Testis (tissue), 3 donors: ENCODE data around the gene CETN1. TPM values are rescaled to one million over a fixed set of nuclear protein-coding genes. Genes with fewer than 3 reads are reported as not detected.

Experiments
- DNase-seq: peaks from one replicate; pipeline ENCODE4 v3.0.0-alpha.2; 2019
- H3K27ac ChIP-seq, 2 donors: fragments of 200-600 bp; sonication (generic); one replicate each; pipeline ENCODE4 v1.5.1; 2019
- H3K27me3 ChIP-seq: fragments of 200-600 bp; sonication (generic); one replicate; pipeline ENCODE4 v1.5.1; 2019
- H3K36me3 ChIP-seq: fragments of 200-600 bp; sonication (generic); one replicate; pipeline ENCODE4 v1.5.1; 2017; ENCODE audit warnings: low read depth; ENCODE audit errors: missing control alignments
- H3K4me1 ChIP-seq: fragments of 200-600 bp; sonication (generic); one replicate; pipeline ENCODE4 v1.5.1; 2019
- H3K4me3 ChIP-seq, 2 donors: fragments of 200-600 bp; sonication (generic); one replicate each; pipeline ENCODE4 v1.5.1; 2017 to 2019
- H3K9me3 ChIP-seq: fragments of 200-600 bp; sonication (generic); one replicate; pipeline ENCODE4 v1.5.1; 2017
- POLR2A ChIP-seq: fragments of 450-650 bp; IDR thresholded peaks from one replicate; pipeline ENCODE4 v1.6.1; 2017; ENCODE audit warnings: antibody characterized with exemption, mild to moderate bottlenecking, moderate library complexity
- WGBS, 2 donors: methylation state at CpG; one replicate each; pipeline ENCODE4 v1.1.5; 2018; 5-methylcytosine and 5-hydroxymethylcytosine counted together
- intact Hi-C: fragments of 100-400 bp; cut with DNase I; formaldehyde crosslinking; loops from one replicate; pipeline ENCODE4 v1.15.1; 2023; ENCODE audit warnings: low total_unique reads
- polyA plus RNA-seq: library from polyadenylated mRNA; stranded (reverse); fragments of 350-450 nt; fragmentation: Illumina TruSeq; extraction: RNeasy Lipid Tissue Mini Kit (QIAGEN cat#74804); gene quantifications from one replicate; pipeline ENCODE4 v1.2.3, GENCODE V29; 2014; ENCODE audit warnings: low read depth, low replicate concordance; ENCODE audit not compliant: insufficient read depth
- total RNA-seq, 2 donors: library from RNA; depleted of rRNA; stranded (reverse); fragments of >200 nt; gene quantifications; one replicate each; pipeline ENCODE4 v1.2.3, GENCODE V29; 2016
- TF ChIP-seq, protein P1 (sequence below), 3 experiments: fragments of 450-650 bp in 2 of 3; fragments of 200-600 bp in 1 of 3; sonication (generic) in 1 of 3; IDR thresholded peaks; one replicate each; pipeline ENCODE4 v1.5.1; 2016 to 2019; ENCODE audit warnings: antibody characterized with exemption in 3 of 3, mild to moderate bottlenecking in 2 of 3, moderate library complexity in 1 of 3

Gene CETN1
- total and polyA plus RNA-seq, 3 donors from 2014 or later = 53.3 to 289 (median 70.5) TPM

- no peaks in the 10 kb centered on the region for H3K9me3 ChIP-seq
- intact Hi-C loops = no loop called here
- H3K4me1 ChIP-seq = no peaks in the 10 kb centered on the region
- H3K27ac ChIP-seq = no peak overlapping the region
- no peaks in the 10 kb centered on the region for H3K27me3 ChIP-seq
- DNase-seq = no peak
- 89 to 91% methylated on average over 7 of the region's 7 CpGs for WGBS, 2 donors
- TF ChIP-seq, protein P1, sequence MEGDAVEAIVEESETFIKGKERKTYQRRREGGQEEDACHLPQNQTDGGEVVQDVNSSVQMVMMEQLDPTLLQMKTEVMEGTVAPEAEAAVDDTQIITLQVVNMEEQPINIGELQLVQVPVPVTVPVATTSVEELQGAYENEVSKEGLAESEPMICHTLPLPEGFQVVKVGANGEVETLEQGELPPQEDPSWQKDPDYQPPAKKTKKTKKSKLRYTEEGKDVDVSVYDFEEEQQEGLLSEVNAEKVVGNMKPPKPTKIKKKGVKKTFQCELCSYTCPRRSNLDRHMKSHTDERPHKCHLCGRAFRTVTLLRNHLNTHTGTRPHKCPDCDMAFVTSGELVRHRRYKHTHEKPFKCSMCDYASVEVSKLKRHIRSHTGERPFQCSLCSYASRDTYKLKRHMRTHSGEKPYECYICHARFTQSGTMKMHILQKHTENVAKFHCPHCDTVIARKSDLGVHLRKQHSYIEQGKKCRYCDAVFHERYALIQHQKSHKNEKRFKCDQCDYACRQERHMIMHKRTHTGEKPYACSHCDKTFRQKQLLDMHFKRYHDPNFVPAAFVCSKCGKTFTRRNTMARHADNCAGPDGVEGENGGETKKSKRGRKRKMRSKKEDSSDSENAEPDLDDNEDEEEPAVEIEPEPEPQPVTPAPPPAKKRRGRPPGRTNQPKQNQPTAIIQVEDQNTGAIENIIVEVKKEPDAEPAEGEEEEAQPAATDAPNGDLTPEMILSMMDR (IDR thresholded peaks at IDR 0.05) = no peak
- no peak for TF ChIP-seq POLR2A
- no peaks in the 10 kb centered on the region for H3K36me3 ChIP-seq
- no peak overlapping the region for H3K4me3 ChIP-seq
These were observed 14.6 kb upstream of the CETN1 start for GRCh38 chr18:565562-566061.

DNA sequence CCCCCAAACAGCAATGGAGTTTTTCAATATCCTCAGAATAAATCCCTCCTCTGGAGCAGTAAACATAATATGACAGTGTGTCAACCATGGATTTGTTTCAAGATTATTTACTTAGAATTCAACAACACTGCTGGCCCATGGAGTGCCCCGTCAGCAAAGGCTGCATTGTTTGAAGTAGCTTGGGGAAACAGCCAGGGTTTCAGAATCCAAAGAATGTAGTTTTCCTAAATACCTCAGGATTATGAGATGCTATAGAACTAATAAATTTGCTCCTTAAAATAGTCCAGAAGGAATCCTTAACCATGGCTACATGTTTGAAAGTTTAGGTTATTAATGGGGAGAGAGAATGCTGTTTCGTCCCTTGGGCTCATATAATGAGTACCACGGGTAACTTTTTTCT lies 13.1 kb upstream of the CETN1 start:
- no peak for DNase-seq
- H3K27ac ChIP-seq = no peak overlapping the region
- TF ChIP-seq POLR2A = no peak
- intact Hi-C loops = no loop called here
- no peaks in the 10 kb centered on the region for H3K4me1 ChIP-seq
- H3K36me3 ChIP-seq = no peaks in the 10 kb centered on the region
- no peaks in the 10 kb centered on the region for H3K9me3 ChIP-seq
- WGBS, 2 donors = 72 to 74% methylated on average over 3 of the region's 3 CpGs
- H3K4me3 ChIP-seq = no peak overlapping the region
- no peaks in the 10 kb centered on the region for H3K27me3 ChIP-seq

DNA sequence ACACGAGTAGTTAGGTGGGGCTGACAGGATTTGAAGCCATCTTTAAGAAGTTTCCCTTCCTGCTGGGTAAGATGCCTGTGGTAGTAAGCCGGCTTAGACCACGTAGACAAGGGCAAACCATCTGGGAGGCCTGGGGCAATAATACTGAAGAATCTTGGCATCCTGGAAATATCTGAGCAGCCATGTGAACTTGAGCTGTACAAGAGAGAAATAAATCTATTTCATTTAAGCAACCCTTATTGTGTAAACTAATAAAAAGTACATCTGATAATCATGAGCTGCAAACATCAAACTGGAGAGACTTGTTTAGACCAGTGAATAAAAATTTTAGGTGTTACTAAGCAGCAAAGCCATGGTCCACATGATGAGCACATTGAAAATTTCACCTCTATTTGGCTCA lies 11.4 kb upstream of the CETN1 start:
- no peaks in the 10 kb centered on the region for H3K9me3 ChIP-seq
- intact Hi-C loops = no loop called here
- H3K27me3 ChIP-seq = no peaks in the 10 kb centered on the region
- DNase-seq = no peak
- H3K4me1 ChIP-seq = no peaks in the 10 kb centered on the region
- H3K27ac ChIP-seq = no peak overlapping the region
- H3K36me3 ChIP-seq = no peaks in the 10 kb centered on the region
- 84 to 86% methylated on average over 3 of the region's 3 CpGs for WGBS, 2 donors
- TF ChIP-seq, protein P1 (IDR thresholded peaks at IDR 0.05) = no peak
- TF ChIP-seq POLR2A = no peak
- no peak overlapping the region for H3K4me3 ChIP-seq

DNA sequence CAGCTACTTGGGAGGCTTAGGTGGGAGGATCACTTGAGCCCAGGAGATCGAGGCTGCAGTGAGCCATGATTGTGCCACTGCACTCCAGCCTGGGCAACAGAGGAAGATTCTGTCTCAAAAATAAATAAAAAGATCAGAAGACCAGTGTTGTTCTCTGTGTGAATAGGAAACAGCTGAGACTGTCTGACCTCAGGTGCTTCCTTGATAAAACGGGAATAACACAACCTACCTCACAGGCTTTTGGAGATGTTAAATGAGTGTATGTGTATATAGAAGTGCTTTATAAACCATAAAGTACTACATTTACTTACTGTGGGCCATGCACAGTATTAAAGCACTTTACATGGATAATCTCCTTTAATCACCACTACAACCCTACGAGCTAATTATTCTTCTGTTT lies 9.9 kb upstream of the CETN1 start:
- Histone ChIP-seq H3K27me3 (no peaks in the 10 kb centered on the region), H3K9me3 (no peaks in the 10 kb centered on the region), H3K27ac (no peak overlapping the region), H3K4me1 (no peaks in the 10 kb centered on the region), H3K4me3 (no peak overlapping the region), H3K36me3 (no peaks in the 10 kb centered on the region)
- TF ChIP-seq POLR2A = no peak
- TF ChIP-seq, protein P1 (IDR thresholded peaks at IDR 0.05) = no peak
- DNase-seq = no peak
- intact Hi-C loops = no loop called here
- 80 to 89% methylated on average over 3 of the region's 3 CpGs for WGBS, 2 donors

DNA sequence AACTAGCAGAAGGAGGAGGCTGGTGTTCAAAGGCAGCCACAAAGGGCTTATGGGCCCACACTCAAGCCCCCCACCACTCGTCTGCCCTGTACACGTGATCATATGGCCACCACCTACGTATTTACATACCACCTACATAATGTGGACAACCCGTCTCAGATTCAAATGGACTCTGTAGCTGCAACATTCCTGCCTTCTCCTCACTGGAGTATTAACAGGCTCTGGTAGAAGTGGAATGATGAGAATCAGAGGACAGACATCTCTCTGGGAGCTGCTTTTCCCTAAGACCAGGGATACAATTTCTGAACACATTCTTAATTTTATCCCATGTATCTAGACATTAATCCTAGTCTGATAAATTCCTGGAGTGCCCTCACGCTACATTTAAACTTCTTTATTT lies 9.5 kb upstream of the CETN1 start:
- no peaks in the 10 kb centered on the region for H3K4me1 ChIP-seq
- H3K4me3 ChIP-seq = no peak overlapping the region
- H3K27me3 ChIP-seq = no peaks in the 10 kb centered on the region
- H3K36me3 ChIP-seq = no peaks in the 10 kb centered on the region
- no peak for DNase-seq
- 76 to 96% methylated on average over 5 of the region's 5 CpGs for WGBS, 2 donors
- H3K27ac ChIP-seq = no peak overlapping the region
- intact Hi-C loops = no loop called here
- H3K9me3 ChIP-seq = no peaks in the 10 kb centered on the region
- TF ChIP-seq POLR2A = no peak
- TF ChIP-seq, protein P1 (IDR thresholded peaks at IDR 0.05) = no peak
